Stimulated activated CD4-positive, alpha-beta T cell treated with anti-CD3 and anti-CD28 coated beads, TNF-alpha, amount 100 ng/mL, for 24 hours (primary cell): ENCODE results near the gene GLP2R.

Experiments used
- DNase-seq, 3 experiments: peaks; one replicate each; pipeline ENCODE4 v3.0.0-alpha.2; 2020; ENCODE audit warnings: low read depth in 3 of 3

The GLP2R gene

DNA sequence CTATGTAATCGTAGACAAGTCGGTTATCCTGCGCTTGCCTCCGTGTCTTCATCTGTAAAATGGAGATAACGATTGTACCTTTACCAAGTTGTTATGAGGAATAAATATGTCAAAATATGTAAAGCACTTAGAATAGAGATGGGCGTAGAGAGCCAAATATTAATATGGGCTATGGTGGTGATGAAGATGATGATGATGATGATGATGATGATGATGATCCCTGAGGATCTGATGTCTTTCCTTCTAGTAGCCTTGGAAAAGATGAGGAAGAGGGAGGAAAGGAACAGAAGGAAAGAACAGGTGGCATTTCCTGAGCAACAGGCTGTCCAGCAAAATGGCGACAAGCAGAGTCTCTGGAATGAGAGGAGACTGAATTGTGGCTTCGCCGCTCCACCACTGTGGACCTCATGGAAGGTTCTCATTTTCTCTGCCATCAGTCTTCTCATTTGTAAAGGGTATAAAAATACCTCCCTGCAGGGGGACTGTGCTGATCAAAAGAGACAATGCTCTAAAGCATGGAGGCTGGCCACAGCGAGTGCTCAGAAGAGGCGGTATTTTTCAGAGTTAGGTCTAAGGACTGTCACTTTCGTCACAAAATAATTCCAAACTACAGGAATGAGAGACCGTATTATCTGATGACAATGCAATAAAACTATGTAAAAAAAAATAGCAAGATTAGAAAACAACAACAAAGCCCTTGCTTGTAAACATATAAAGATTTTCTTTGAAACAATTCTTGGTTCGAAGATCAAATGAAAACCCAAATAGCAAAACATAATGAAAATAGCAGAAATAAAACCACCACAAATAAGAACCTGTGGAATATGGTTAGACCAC, 96.5 kb downstream of the GLP2R start:
- no peak for DNase-seq

GRCh38 chr17:9924735-9925191, 99.0 kb downstream of the GLP2R start:
- DNase-seq = no peak

DNA sequence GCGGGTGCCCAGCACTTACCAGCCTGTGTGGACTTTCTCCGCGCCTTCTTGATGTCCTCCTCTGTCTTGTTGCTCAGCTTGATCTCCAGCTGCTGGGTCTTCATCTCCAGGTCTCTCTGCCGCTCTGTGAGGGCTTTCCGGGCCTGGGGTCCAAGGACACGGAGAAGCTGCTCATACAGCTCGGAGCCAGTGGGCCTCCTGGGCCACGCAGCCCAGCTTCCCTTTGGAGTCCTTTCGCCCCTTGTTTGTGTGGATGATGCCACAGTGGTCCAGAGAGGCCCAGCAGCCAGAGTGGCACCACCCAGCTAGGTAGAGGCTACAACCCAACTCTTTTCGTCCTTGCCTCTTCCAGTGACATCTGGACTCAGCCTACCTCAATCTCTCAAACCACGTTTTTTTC, 99.7 kb downstream of the GLP2R start:
- no peak for DNase-seq

- DNase-seq = no peak
Observed at GRCh38 chr17:9926150-9926804, 100.6 kb downstream of the GLP2R start.

GRCh38 chr17:9928601-9929333, 103.0 kb downstream of the GLP2R start:
- no peak for DNase-seq

- DNase-seq = no peak
Observed at GRCh38 chr17:9929871-9930270, 104.1 kb downstream of the GLP2R start.

- DNase-seq = no peak
Observed at GRCh38 chr17:9931144-9931741, 105.5 kb downstream of the GLP2R start.

DNA sequence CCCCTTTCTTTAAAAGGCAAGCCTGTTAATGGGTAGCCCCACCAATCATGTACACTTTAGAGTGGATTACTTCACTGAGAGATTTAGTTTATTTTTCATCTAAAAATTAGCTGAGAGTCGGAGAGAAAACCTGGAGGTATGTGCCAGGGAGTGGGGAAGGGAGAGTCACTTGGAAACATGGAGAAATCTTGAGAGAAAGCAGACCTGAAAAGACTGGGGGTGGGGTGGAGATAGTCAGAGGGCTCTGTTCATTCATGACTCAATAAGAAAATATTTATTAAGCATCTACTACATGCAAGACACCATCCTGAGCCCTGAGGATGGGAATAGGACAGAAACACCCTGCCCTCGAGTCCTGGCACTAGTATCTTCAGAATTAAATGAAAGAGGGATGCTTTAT, 106.8 kb downstream of the GLP2R start:
- no peak for DNase-seq

DNA sequence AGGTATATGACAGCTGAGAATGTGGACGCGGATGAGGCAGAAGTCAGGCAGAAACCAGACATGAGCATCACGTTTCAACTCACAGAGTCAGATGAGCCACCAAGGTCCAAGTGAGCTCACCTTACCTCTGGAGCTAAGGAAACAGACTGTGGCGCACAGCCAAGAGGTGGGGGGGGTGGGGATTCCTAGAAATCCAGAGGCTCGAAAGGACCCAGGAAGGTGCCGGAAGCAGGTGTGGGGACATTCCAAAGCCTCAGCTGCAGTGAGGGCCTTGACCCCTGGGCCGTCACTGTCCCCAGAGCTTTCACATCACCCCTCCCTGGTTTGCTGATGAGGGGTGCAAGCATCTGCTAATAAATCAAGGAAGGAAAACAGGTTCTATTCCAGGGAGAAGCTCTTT, 108.6 kb downstream of the GLP2R start:
- DNase-seq = no peak

DNA sequence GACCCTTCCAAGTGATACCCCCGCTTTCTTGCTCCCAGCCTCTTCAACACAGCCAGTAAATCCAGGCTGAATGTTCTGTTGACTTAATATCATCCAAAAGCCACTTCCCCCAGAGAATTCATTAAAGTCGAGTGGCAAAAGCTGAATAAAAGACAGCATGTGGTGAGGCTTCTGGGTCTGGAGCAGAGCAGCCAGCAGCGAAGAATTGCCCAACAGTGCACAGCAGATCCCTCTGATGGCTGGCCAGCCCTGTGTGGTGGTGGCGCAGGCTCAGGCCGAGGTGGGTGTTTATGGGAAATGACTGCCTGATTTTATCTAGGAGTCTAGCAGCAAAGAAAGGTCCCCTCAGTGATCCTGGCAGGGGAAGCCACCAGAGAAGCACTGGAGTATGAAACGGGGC, 109.7 kb downstream of the GLP2R start:
- DNase-seq = no peak

DNA sequence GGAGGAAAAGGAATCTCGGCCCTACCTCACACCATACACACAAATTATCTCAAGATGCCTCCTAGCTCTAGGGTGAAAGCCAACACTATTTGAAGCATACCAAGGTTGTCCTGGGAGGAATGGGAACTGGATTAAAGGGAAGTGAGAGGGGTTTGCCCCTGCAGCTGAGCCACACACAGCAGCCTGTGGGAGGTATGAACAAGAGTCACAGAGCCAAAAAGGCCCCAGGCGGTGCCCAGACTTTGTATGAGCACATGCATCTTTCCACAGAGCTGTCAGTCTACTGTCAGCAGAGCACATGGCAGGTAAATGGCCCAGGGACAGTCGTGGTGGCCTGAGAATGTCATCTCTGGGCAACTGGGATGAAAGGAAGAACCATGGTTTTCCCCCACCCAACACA, 110.4 kb downstream of the GLP2R start:
- no peak for DNase-seq

GRCh38 chr17:9937241-9937761, 111.6 kb downstream of the GLP2R start:
- no peak for DNase-seq

- DNase-seq = no peak
Observed at GRCh38 chr17:9937901-9938300, 112.2 kb downstream of the GLP2R start.

GRCh38 chr17:9938764-9939163, 113.0 kb downstream of the GLP2R start:
- no peak for DNase-seq

DNA sequence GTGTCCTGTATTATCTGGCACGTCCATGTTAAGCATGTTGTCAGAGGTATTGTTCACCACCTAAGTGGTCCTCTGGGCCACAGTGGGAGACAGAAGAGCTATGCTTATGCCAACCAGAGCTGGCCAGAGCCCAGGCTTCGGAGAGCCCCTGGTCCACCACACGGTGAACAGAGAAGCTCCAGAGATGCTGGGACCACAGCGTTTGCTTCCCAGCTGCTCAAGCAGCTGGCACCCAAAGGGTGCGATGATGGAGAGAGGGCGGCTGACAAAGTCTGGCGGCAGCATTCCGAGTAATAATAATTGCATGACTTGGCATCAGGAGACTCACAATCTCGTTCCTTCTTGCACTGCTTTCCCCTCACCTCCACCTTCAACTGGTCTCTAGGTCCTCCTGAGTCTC, 115.1 kb downstream of the GLP2R start:
- no peak for DNase-seq

- DNase-seq = no peak
Observed at GRCh38 chr17:9941305-9941704, 115.6 kb downstream of the GLP2R start.
